Measurements from ENCODE around the gene UMODL1.
A peak's percentile ranks its signal among the peaks of the same experiment; 100 is the strongest.

Gene UMODL1

GRCh38 chr21:42061195-42061985 is 9.7 kb upstream of the UMODL1 start:
- TF ChIP-seq POLR2A (IDR thresholded peaks at IDR 0.05; ENCODE audit: low read length), result no peak
- TF ChIP-seq GATA1 (IDR thresholded peaks at IDR 0.05; ENCODE audit: low read depth, low read length), result no peak
- no peak for DNase-seq

- TF ChIP-seq GATA1 (IDR thresholded peaks at IDR 0.05; ENCODE audit: low read depth, low read length) (no peak), POLR2A (IDR thresholded peaks at IDR 0.05; ENCODE audit: low read length) (no peak)
These were observed 9.2 kb upstream of the UMODL1 start for GRCh38 chr21:42061986-42062235.

GRCh38 chr21:42062236-42063022 is 8.7 kb upstream of the UMODL1 start:
- TF ChIP-seq GATA1 (IDR thresholded peaks at IDR 0.05; ENCODE audit: low read depth, low read length) (no peak), POLR2A (IDR thresholded peaks at IDR 0.05; ENCODE audit: low read length) (no peak)
- DNase-seq, result peak in 1 of 2 experiments; percentile 25

More at GRCh38 chr21:42061986-42062235, 9.2 kb upstream of the UMODL1 start:
- no peak for DNase-seq

- TF ChIP-seq POLR2A (IDR thresholded peaks at IDR 0.05; ENCODE audit: low read length) (no peak), GATA1 (IDR thresholded peaks at IDR 0.05; ENCODE audit: low read depth, low read length) (no peak)
- DNase-seq, result no peak
These were observed 7.9 kb upstream of the UMODL1 start for GRCh38 chr21:42063191-42063570.

- no peak for DNase-seq
- TF ChIP-seq POLR2A (IDR thresholded peaks at IDR 0.05; ENCODE audit: low read length), result no peak
- TF ChIP-seq GATA1 (IDR thresholded peaks at IDR 0.05; ENCODE audit: low read depth, low read length), result no peak
These were observed 7.3 kb upstream of the UMODL1 start for GRCh38 chr21:42063571-42064521.

GRCh38 chr21:42066521-42066920 is 4.6 kb upstream of the UMODL1 start:
- no peak for TF ChIP-seq GATA1 (IDR thresholded peaks at IDR 0.05; ENCODE audit: low read depth, low read length)
- no peak for DNase-seq

GRCh38 chr21:42067531-42068255 is 3.4 kb upstream of the UMODL1 start:
- no peak for DNase-seq
- TF ChIP-seq GATA1 (IDR thresholded peaks at IDR 0.05; ENCODE audit: low read depth, low read length), result no peak
- TF ChIP-seq POLR2A (IDR thresholded peaks at IDR 0.05; ENCODE audit: low read length), result no peak

- DNase-seq, result no peak
- TF ChIP-seq POLR2A (IDR thresholded peaks at IDR 0.05; ENCODE audit: low read length) (no peak), GATA1 (IDR thresholded peaks at IDR 0.05; ENCODE audit: low read depth, low read length) (no peak)
These were observed 2.9 kb upstream of the UMODL1 start for GRCh38 chr21:42068256-42068545.

- no peak for TF ChIP-seq GATA1 (IDR thresholded peaks at IDR 0.05; ENCODE audit: low read depth, low read length)
- DNase-seq, result no peak
These were observed 2.5 kb upstream of the UMODL1 start for GRCh38 chr21:42068592-42068991.

GRCh38 chr21:42069327-42069726 is 1.8 kb upstream of the UMODL1 start:
- TF ChIP-seq GATA1 (IDR thresholded peaks at IDR 0.05; ENCODE audit: low read depth, low read length), result no peak
- no peak for TF ChIP-seq POLR2A (IDR thresholded peaks at IDR 0.05; ENCODE audit: low read length)
- no peak for DNase-seq

GRCh38 chr21:42069843-42070242 is 1.3 kb upstream of the UMODL1 start:
- no peak for DNase-seq
- TF ChIP-seq POLR2A (IDR thresholded peaks at IDR 0.05; ENCODE audit: low read length) (no peak), GATA1 (IDR thresholded peaks at IDR 0.05; ENCODE audit: low read depth, low read length) (no peak)

- no peak for TF ChIP-seq GATA1 (IDR thresholded peaks at IDR 0.05; ENCODE audit: low read depth, low read length)
- no peak for TF ChIP-seq POLR2A (IDR thresholded peaks at IDR 0.05; ENCODE audit: low read length)
- DNase-seq, result no peak
These were observed 2.3 kb downstream of the UMODL1 start for GRCh38 chr21:42073145-42074099.

Data from erythroblast (primary cell).